ENCODE measurements around the gene DDIAS. TPM values are rescaled to one million over a fixed set of nuclear protein-coding genes. Genes with fewer than 3 reads are reported as not detected.

The DDIAS gene
- total and polyA plus RNA-seq, 9 of the 15 experiments (the other 6 are each of a cell fraction or from before 2014, with no cell fraction given): 9.4 to 27.2 (median 23.3) TPM

DNA sequence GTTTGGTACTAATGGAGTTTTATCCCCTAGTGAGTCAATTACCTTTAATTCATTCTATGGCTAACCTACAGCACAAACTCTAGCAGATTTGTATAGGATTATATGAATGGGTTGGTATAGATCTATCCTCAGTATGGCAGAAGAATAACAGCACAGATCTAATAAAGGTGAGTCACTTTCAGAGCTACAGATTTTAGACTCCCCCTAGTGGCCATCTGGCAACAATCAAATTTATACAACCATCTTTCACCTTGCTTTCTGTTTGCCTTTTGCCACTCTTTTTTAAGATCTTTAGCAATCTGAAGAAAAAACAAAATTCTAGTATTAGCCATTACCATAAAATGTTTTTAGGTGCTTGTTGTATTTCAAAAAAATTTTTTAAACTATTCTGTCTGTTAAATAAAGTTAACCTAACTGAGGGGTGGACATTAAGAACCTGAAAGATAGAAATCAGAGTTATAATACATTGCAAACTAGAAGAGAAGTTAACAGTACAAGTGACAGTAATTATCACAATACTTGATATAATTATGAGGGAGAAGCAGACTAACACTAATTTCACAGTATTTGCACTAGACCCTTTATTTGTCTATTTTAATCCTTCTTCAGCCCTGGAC is 25.8 kb downstream of the DDIAS start (continued):
- no peak; the same call in 1 of the 2 replicates for TF ChIP-seq MAFG (tag; conservative IDR thresholded peaks at IDR 0.05)
- TF ChIP-seq JUN (IDR thresholded peaks at IDR 0.05; ENCODE audit: borderline replicate concordance, low read depth, low read length): 0 out of 2 replicates have a peak, but pooled peaks have one; percentile 8
- TF ChIP-seq JUN (CRISPR knock-in tag; IDR thresholded peaks at IDR 0.05; ENCODE audit: borderline replicate concordance): no peak
- no peak for TF ChIP-seq TRIM24 (IDR thresholded peaks at IDR 0.05)
- no peak for TF ChIP-seq STAG1 (CRISPR knock-in tag; IDR thresholded peaks at IDR 0.05; ENCODE audit: borderline replicate concordance)
- TF ChIP-seq TAF9B (IDR thresholded peaks at IDR 0.05; ENCODE audit: partially characterized antibody): no peak
- no peak for TF ChIP-seq RBM15 (IDR thresholded peaks at IDR 0.05; ENCODE audit: insufficient read depth, low read length)
- TF ChIP-seq, protein P1, sequence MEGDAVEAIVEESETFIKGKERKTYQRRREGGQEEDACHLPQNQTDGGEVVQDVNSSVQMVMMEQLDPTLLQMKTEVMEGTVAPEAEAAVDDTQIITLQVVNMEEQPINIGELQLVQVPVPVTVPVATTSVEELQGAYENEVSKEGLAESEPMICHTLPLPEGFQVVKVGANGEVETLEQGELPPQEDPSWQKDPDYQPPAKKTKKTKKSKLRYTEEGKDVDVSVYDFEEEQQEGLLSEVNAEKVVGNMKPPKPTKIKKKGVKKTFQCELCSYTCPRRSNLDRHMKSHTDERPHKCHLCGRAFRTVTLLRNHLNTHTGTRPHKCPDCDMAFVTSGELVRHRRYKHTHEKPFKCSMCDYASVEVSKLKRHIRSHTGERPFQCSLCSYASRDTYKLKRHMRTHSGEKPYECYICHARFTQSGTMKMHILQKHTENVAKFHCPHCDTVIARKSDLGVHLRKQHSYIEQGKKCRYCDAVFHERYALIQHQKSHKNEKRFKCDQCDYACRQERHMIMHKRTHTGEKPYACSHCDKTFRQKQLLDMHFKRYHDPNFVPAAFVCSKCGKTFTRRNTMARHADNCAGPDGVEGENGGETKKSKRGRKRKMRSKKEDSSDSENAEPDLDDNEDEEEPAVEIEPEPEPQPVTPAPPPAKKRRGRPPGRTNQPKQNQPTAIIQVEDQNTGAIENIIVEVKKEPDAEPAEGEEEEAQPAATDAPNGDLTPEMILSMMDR (IDR thresholded peaks at IDR 0.05 in 2 of 3, conservative IDR thresholded peaks at IDR 0.05 in 1 of 3; ENCODE audit: insufficient read depth in 2 of 3, low read depth in 1 of 3, low read length in 3 of 3): peak; percentile 71 to 80 (median 73)
- TF ChIP-seq DPF2 (IDR thresholded peaks at IDR 0.05): 0 out of 2 replicates have a peak, but pooled peaks have one; percentile 14
- TF ChIP-seq NCOA6 (IDR thresholded peaks at IDR 0.05): no peak
- TF ChIP-seq NFXL1 (CRISPR knock-in tag; IDR thresholded peaks at IDR 0.05): no peak
- TF ChIP-seq PHF21A (IDR thresholded peaks at IDR 0.05; ENCODE audit: borderline replicate concordance, low read depth): no peak
- TF ChIP-seq, protein P2, sequence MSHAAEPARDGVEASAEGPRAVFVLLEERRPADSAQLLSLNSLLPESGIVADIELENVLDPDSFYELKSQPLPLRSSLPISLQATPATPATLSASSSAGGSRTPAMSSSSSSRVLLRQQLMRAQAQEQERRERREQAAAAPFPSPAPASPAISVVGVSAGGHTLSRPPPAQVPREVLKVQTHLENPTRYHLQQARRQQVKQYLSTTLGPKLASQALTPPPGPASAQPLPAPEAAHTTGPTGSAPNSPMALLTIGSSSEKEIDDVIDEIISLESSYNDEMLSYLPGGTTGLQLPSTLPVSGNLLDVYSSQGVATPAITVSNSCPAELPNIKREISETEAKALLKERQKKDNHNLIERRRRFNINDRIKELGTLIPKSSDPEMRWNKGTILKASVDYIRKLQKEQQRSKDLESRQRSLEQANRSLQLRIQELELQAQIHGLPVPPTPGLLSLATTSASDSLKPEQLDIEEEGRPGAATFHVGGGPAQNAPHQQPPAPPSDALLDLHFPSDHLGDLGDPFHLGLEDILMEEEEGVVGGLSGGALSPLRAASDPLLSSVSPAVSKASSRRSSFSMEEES (CRISPR knock-in tag; IDR thresholded peaks at IDR 0.05): no peak
- peak; percentile 12 for TF ChIP-seq CTCFL (IDR thresholded peaks at IDR 0.05; ENCODE audit: borderline replicate concordance, insufficient read depth, low read depth, low read length, poor library complexity, severe bottlenecking)
- no peak for TF ChIP-seq RAD51 (IDR thresholded peaks at IDR 0.05; ENCODE audit: borderline replicate concordance, low read depth)
- TF ChIP-seq SP1 (CRISPR knock-in tag; IDR thresholded peaks at IDR 0.05): no peak
- TF ChIP-seq CHAMP1 (IDR thresholded peaks at IDR 0.05): no peak
- TF ChIP-seq FOXJ3 (CRISPR knock-in tag; IDR thresholded peaks at IDR 0.05): no peak
